ENCODE data around the gene KBTBD12. TPM values are rescaled to one million over a fixed set of nuclear protein-coding genes. Genes with fewer than 3 reads are reported as not detected.

KBTBD12 gene
- total RNA-seq, 4 donors from 2014 or later = 3.3 to 17.5 (median 4.3) TPM

GRCh38 chr3:127886956-127887231, 28.1 kb upstream of the KBTBD12 start:
- no peak overlapping the region for H3K27ac ChIP-seq

DNA sequence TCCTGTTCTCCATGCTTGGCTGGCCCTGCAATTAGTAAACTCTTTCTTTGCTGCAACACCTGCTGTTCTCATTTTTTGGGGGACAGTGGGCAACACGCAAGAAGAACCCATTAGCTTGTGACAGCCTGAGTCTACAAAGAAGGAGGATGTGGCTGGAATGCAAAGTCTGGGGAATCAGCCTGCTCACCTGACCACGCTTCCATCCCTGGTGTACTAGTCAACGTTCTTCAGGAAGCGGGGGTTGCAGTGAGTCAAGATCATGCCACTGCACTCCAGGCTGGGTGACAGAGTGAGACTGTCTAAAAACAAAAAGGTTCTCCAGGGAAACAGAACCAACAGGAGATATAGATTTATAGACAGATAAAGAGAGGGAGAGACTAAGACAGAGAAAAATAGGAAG, 27.7 kb upstream of the KBTBD12 start:
- Histone ChIP-seq H3K4me3 (no peak overlapping the region), H3K36me3 (no peaks in the 10 kb centered on the region), H3K27ac (no peak overlapping the region), H3K9me3 (peaks cover 11 to 23% of the 10 kb centered on the region in 2 donors), H3K4me1 (no peaks in the 10 kb centered on the region), H3K27me3 (no peaks in the 10 kb centered on the region)
- WGBS, 2 donors (ENCODE audit: low coverage in 1 of 2) = 76 to 83% methylated on average over 4 of the region's 4 CpGs
- no peak for DNase-seq
- intact Hi-C loops (cut with DNase I; ENCODE audit: low total_unique reads) = no loop called here
- no peak for TF ChIP-seq POLR2AphosphoS5 (IDR thresholded peaks at IDR 0.05)
- TF ChIP-seq, protein P1, sequence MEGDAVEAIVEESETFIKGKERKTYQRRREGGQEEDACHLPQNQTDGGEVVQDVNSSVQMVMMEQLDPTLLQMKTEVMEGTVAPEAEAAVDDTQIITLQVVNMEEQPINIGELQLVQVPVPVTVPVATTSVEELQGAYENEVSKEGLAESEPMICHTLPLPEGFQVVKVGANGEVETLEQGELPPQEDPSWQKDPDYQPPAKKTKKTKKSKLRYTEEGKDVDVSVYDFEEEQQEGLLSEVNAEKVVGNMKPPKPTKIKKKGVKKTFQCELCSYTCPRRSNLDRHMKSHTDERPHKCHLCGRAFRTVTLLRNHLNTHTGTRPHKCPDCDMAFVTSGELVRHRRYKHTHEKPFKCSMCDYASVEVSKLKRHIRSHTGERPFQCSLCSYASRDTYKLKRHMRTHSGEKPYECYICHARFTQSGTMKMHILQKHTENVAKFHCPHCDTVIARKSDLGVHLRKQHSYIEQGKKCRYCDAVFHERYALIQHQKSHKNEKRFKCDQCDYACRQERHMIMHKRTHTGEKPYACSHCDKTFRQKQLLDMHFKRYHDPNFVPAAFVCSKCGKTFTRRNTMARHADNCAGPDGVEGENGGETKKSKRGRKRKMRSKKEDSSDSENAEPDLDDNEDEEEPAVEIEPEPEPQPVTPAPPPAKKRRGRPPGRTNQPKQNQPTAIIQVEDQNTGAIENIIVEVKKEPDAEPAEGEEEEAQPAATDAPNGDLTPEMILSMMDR (IDR thresholded peaks at IDR 0.05) = no peak
- no peak for TF ChIP-seq EP300 (IDR thresholded peaks at IDR 0.05; ENCODE audit: low read depth)
- no peak for TF ChIP-seq POLR2A (IDR thresholded peaks at IDR 0.05)
- in situ Hi-C loops (cut with MboI; ENCODE audit: low pct_ligation_motif_present in 1 of 4, low pct_unique_long_range_greater_than_20kb in 1 of 4, low sequenced_read_pairs in 3 of 4) = no loop called here

More at GRCh38 chr3:127886956-127887231, 28.1 kb upstream of the KBTBD12 start:
- H3K9me3 ChIP-seq = peaks cover 10 to 22% of the 10 kb centered on the region in 2 donors
- no peak for DNase-seq
- in situ Hi-C loops (cut with MboI; ENCODE audit: low pct_ligation_motif_present in 1 of 4, low pct_unique_long_range_greater_than_20kb in 1 of 4, low sequenced_read_pairs in 3 of 4) = no loop called here
- intact Hi-C loops (cut with DNase I; ENCODE audit: low total_unique reads) = no loop called here
- no peak for TF ChIP-seq POLR2A (IDR thresholded peaks at IDR 0.05)
- TF ChIP-seq EP300 (IDR thresholded peaks at IDR 0.05; ENCODE audit: low read depth) = no peak
- TF ChIP-seq, protein P1 (IDR thresholded peaks at IDR 0.05) = no peak
- no peak for TF ChIP-seq POLR2AphosphoS5 (IDR thresholded peaks at IDR 0.05)
- H3K36me3 ChIP-seq = no peaks in the 10 kb centered on the region
- H3K27me3 ChIP-seq = no peaks in the 10 kb centered on the region
- H3K4me1 ChIP-seq = no peaks in the 10 kb centered on the region
- H3K4me3 ChIP-seq = no peak overlapping the region

- DNase-seq = no peak
- no peak for TF ChIP-seq POLR2A (IDR thresholded peaks at IDR 0.05)
- no peak for TF ChIP-seq EP300 (IDR thresholded peaks at IDR 0.05; ENCODE audit: low read depth)
- no peak for TF ChIP-seq POLR2AphosphoS5 (IDR thresholded peaks at IDR 0.05)
- TF ChIP-seq, protein P1 (IDR thresholded peaks at IDR 0.05) = no peak
- WGBS, 2 donors (ENCODE audit: low coverage in 1 of 2) = 86 to 100% methylated on average over 1 to 4 of the region's 4 CpGs
- Histone ChIP-seq H3K27ac (no peak overlapping the region), H3K4me3 (no peak overlapping the region), H3K9me3 (peaks cover 11 to 23% of the 10 kb centered on the region in 2 donors), H3K4me1 (no peaks in the 10 kb centered on the region), H3K36me3 (no peaks in the 10 kb centered on the region), H3K27me3 (no peaks in the 10 kb centered on the region)
- intact Hi-C loops (cut with DNase I; ENCODE audit: low total_unique reads) = no loop called here
- in situ Hi-C loops (cut with MboI; ENCODE audit: low pct_ligation_motif_present in 1 of 4, low pct_unique_long_range_greater_than_20kb in 1 of 4, low sequenced_read_pairs in 3 of 4) = no loop called here
These were observed 26.9 kb upstream of the KBTBD12 start for GRCh38 chr3:127888156-127888555.

GRCh38 chr3:127888564-127889107, 26.4 kb upstream of the KBTBD12 start:
- Histone ChIP-seq H3K4me1 (no peaks in the 10 kb centered on the region), H3K4me3 (no peak overlapping the region), H3K27me3 (no peaks in the 10 kb centered on the region), H3K36me3 (no peaks in the 10 kb centered on the region), H3K27ac (no peak overlapping the region), H3K9me3 (peaks cover 11 to 23% of the 10 kb centered on the region in 2 donors)
- DNase-seq = no peak
- TF ChIP-seq EP300 (IDR thresholded peaks at IDR 0.05; ENCODE audit: low read depth) (no peak), POLR2A (IDR thresholded peaks at IDR 0.05) (no peak), POLR2AphosphoS5 (IDR thresholded peaks at IDR 0.05) (no peak)
- TF ChIP-seq, protein P1 (IDR thresholded peaks at IDR 0.05) = no peak
- intact Hi-C loops (cut with DNase I; ENCODE audit: low total_unique reads) = no loop called here
- in situ Hi-C loops (cut with MboI; ENCODE audit: low pct_ligation_motif_present in 1 of 4, low pct_unique_long_range_greater_than_20kb in 1 of 4, low sequenced_read_pairs in 3 of 4) = no loop called here
- 79% methylated on average over 8 of the region's 8 CpGs; no CpG with 5 or more reads in 1 of the 2 donors for WGBS, 2 donors (ENCODE audit: low coverage in 1 of 2)

Data from transverse colon (tissue), 4 donors.